Right atrium auricular region (tissue), 2 donors: Measurements from ENCODE around the gene UNKL. TPM values are rescaled to one million over a fixed set of nuclear protein-coding genes. Genes with fewer than 3 reads are reported as not detected.
A peak's percentile ranks its signal among the peaks of the same experiment; 100 is the strongest.

Experiments
- DNase-seq: peaks from one replicate; pipeline ENCODE4 v3.0.0-alpha.2; 2019; ENCODE audit warnings: low spot score
- H3K27ac ChIP-seq, 2 donors: fragments of 200-600 bp; sonication (generic); 1 replicate in 1 of 2; 2 replicates in 1 of 2; pipeline ENCODE4 v1.5.1; 2016 to 2019
- H3K27me3 ChIP-seq, 2 donors: fragments of 200-600 bp; sonication (generic); one replicate each; pipeline versions ENCODE4 v1.5.1 to v1.6.0; 2017 to 2019
- H3K36me3 ChIP-seq: fragments of 200-600 bp; sonication (generic); one replicate; pipeline ENCODE4 v1.5.1; 2016
- H3K4me1 ChIP-seq, 2 donors: fragments of 200-600 bp; sonication (generic); one replicate each; pipeline versions ENCODE4 v1.5.1 to v1.6.0; 2017 to 2019
- H3K4me3 ChIP-seq, 2 donors: fragments of 200-600 bp; sonication (generic); 1 replicate in 1 of 2; 2 replicates in 1 of 2; pipeline ENCODE4 v1.5.1; 2017 to 2019; ENCODE audit warnings: mild to moderate bottlenecking in 1 of 2, moderate library complexity in 1 of 2
- H3K9me3 ChIP-seq, 2 donors: fragments of 200-600 bp; sonication (generic); one replicate each; pipeline ENCODE4 v1.5.1; 2019
- CTCF ChIP-seq, 2 donors: fragments of 200-600 bp; sonication (generic); IDR thresholded peaks; one replicate each; pipeline ENCODE4 v1.5.1; 2019; ENCODE audit warnings: antibody characterized with exemption in 2 of 2
- total RNA-seq, 2 donors: library from RNA; depleted of rRNA; stranded (reverse); fragments of >200 nt; gene quantifications; one replicate each; pipeline ENCODE4 v1.1.0, GENCODE V29; 2016

UNKL gene
- total RNA-seq, 2 donors from 2014 or later: 11.0 to 17.6 TPM

DNA sequence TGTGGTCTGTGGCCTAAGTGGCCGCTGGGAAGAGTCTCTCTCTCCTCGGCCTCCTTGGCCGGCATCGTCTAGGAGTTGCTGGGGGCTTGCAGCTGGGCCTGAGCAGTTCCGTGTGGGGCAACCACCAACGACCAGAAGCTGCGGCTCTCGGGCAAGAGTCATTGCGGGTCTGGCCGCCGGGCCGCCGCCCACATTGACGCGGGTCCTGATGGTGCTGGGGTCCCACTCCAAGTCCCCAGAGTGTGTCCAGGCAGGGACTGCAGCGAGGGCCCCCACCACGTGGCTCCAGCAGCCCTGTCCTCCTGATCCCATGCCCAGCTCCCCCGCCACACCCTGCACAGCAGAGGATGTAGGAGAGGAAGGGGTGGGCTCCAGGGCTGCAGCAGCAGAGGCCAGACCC is 30.9 kb downstream of the UNKL start:
- Histone ChIP-seq H3K4me3 (no peak overlapping the region), H3K4me1 (peaks cover 0 to 13% of the 10 kb centered on the region in 2 donors), H3K9me3 (no peaks in the 10 kb centered on the region), H3K36me3 (peaks cover 15% of the 10 kb centered on the region), H3K27ac (no peak overlapping the region), H3K27me3 (no peaks in the 10 kb centered on the region)
- DNase-seq: no peak
- no peak for TF ChIP-seq CTCF (IDR thresholded peaks at IDR 0.05)

DNA sequence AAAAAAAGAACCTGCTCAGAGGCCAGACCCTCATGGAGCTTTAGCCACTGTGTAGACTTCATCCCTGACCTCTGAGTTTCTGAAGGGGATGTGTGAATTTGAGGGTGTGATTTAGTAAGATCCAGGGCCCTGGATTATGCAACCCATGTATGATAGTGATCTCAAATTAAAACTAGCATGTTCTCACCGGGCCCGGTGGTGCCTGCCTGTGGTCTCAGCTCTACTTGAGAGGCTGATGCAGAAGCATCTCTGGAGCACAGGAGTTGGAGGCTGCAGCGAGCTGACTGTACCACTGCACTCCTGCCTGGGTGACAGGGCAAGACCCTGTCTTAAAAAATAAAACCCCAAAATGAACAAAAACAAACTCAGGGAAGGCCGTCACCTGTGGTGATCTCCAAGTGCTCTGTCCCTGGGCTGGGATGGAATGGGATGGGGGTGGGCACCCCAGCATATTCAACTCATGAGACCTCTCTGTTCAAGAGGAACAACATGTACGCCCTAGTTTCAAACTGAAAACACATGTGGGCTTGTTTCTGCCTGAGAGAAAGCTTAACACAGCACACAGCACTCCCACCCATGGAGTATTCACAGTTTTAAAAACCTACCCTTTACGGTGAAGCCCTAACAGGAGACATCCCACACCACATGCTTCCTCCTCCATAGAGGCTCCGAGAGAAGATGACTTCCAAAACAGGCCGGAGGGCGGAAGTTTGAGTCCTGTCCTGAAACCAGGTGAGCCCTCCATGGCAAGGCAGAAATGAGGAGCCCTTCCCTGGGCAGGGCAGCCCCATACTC is 32.7 kb downstream of the UNKL start:
- DNase-seq: no peak
- Histone ChIP-seq H3K27me3 (no peaks in the 10 kb centered on the region), H3K36me3 (peaks cover 11% of the 10 kb centered on the region), H3K4me1 (peaks cover 0 to 25% of the 10 kb centered on the region in 2 donors), H3K27ac (no peak overlapping the region), H3K4me3 (no peak overlapping the region), H3K9me3 (no peaks in the 10 kb centered on the region)
- no peak for TF ChIP-seq CTCF (IDR thresholded peaks at IDR 0.05)

GRCh38 chr16:1380195-1380594 is 34.3 kb downstream of the UNKL start:
- Histone ChIP-seq H3K27me3 (no peaks in the 10 kb centered on the region), H3K9me3 (no peaks in the 10 kb centered on the region), H3K4me3 (peak overlapping the region in 1 of 2 donors; percentile 70), H3K27ac (no peak overlapping the region), H3K36me3 (peaks cover 11% of the 10 kb centered on the region), H3K4me1 (peaks cover 0 to 25% of the 10 kb centered on the region in 2 donors)
- no peak for TF ChIP-seq CTCF (IDR thresholded peaks at IDR 0.05)
- no peak for DNase-seq

- peak overlapping the region; percentile 47 to 70 for H3K4me3 ChIP-seq
- peak overlapping the region; percentile 82 to 89 for H3K27ac ChIP-seq
- no peaks in the 10 kb centered on the region for H3K27me3 ChIP-seq
- H3K4me1 ChIP-seq: peaks cover 0 to 25% of the 10 kb centered on the region in 2 donors
- peaks cover 11% of the 10 kb centered on the region for H3K36me3 ChIP-seq
- H3K9me3 ChIP-seq: no peaks in the 10 kb centered on the region
- no peak for DNase-seq
- TF ChIP-seq CTCF (IDR thresholded peaks at IDR 0.05): no peak
These were observed 35.0 kb downstream of the UNKL start for GRCh38 chr16:1379304-1380076.

DNA sequence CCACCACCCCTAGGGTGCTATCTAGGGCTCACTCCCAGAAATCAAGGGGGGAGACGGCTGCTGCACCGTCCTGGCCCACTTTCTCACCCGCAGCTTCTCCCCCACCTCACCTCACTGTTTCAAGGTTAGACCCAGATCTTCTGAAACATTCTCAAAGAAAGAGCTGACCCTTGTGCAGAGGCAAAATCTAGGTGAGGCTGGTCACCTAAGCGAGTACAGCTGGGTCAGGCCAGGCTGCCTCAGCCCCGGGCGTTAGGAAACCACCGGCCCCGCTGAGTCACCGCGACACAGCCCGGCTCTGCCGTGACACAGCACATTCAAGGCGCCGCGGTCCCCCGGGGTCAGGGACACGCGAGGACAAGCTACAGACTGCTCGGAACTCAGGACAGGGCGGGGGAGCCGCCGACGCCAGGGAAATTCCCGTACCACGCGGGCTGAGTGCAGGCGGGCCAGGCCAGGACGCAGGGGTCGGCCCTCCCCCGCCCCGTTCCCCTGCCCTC is 35.6 kb downstream of the UNKL start:
- H3K4me1 ChIP-seq: peaks cover 0 to 25% of the 10 kb centered on the region in 2 donors
- no peak for TF ChIP-seq CTCF (IDR thresholded peaks at IDR 0.05)
- DNase-seq: peak; percentile 92
- no peaks in the 10 kb centered on the region for H3K27me3 ChIP-seq
- peak overlapping the region; percentile 82 to 89 for H3K27ac ChIP-seq
- peak overlapping the region; percentile 47 to 70 for H3K4me3 ChIP-seq
- no peaks in the 10 kb centered on the region for H3K9me3 ChIP-seq
- H3K36me3 ChIP-seq: peaks cover 11% of the 10 kb centered on the region
